ENCODE measurements around the gene ARID4A.
"Not testable (repeated sequence)": the region's sequence is repeated elsewhere in the genome, so short reads cannot be mapped to it uniquely, and the experiment has no call there.

Gene ARID4A

GRCh38 chr14:58415636-58416547 is 117.5 kb downstream of the ARID4A start:
- Histone ChIP-seq H3K36me3 (ENCODE audit: insufficient read depth, insufficient read length, low read length) (peaks cover 39% of the 10 kb centered on the region), H3K9ac (ENCODE audit: insufficient read length, low read depth) (no peak overlapping the region), H3K27me3 (ENCODE audit: insufficient read depth, insufficient read length) (no peaks in the 10 kb centered on the region), H3K9me3 (ENCODE audit: insufficient read depth, low read length) (no peaks in the 10 kb centered on the region), H3K4me3 (ENCODE audit: insufficient read length, low read depth) (no peak overlapping the region), H3K4me1 (ENCODE audit: insufficient read depth, insufficient read length) (no peaks in the 10 kb centered on the region)
- no peak for TF ChIP-seq ZNF274 (IDR thresholded peaks at IDR 0.05; ENCODE audit: low read depth, low read length)
- no peak for TF ChIP-seq YY1 (IDR thresholded peaks at IDR 0.05; ENCODE audit: insufficient read depth, insufficient read length)
- TF ChIP-seq SUZ12 (IDR thresholded peaks at IDR 0.05; ENCODE audit: extremely low read depth, insufficient read depth, insufficient read length) = no peak
- DNase-seq (ENCODE audit: low read depth, low spot score) = no peak

DNA sequence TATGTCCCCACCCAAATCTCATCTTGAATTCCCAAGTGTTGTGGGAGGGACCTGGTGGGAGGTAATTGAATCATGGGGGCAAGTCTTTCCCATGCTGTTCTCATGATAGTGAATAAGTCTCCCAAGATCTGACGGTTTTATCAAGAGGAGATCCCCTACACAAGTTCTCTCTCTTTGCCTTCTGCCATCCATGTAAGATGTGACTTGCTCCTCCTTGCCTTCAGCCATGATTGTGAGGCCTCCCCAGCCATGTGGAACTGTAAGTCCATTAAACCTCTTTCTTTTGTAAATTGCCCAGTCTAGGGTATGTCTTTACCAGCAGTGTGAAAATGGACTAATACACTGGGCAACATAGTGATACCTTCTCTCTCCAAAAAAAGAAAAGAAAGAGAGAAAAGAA is 118.6 kb downstream of the ARID4A start:
- not testable (repeated sequence) for H3K27me3 ChIP-seq (ENCODE audit: insufficient read depth, insufficient read length); H3K9ac ChIP-seq (ENCODE audit: insufficient read length, low read depth); DNase-seq (ENCODE audit: low read depth, low spot score); H3K9me3 ChIP-seq (ENCODE audit: insufficient read depth, low read length); H3K4me1 ChIP-seq (ENCODE audit: insufficient read depth, insufficient read length); H3K4me3 ChIP-seq (ENCODE audit: insufficient read length, low read depth)
- peaks cover 41% of the 10 kb centered on the region for H3K36me3 ChIP-seq (ENCODE audit: insufficient read depth, insufficient read length, low read length)
